ENCODE results near the gene CACNG8.
A peak's percentile ranks its signal among the peaks of the same experiment; 100 is the strongest.
"Not testable (repeated sequence)": the region's sequence is repeated elsewhere in the genome, so short reads cannot be mapped to it uniquely, and the experiment has no call there.

Gene CACNG8

DNA sequence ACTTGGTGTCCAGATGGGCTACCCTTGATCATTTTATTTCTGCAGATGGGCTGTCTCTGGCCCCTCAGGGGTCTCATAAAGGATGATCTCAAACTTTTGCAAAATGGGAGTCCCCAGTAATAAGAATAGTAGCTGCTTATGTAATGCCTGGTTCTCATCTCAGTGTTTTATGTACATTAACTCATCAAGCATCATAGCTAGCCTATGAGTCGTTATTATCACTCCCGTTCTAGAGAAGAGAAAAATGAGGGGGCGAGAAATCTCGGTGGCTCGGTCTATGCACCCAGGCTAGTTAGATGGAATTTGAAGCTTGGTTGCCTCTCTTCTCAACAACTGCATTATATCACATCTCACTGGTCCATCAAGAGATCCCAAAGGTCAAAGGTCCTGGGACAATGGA, 32.1 kb downstream of the CACNG8 start:
- DNase-seq = no peak

DNA sequence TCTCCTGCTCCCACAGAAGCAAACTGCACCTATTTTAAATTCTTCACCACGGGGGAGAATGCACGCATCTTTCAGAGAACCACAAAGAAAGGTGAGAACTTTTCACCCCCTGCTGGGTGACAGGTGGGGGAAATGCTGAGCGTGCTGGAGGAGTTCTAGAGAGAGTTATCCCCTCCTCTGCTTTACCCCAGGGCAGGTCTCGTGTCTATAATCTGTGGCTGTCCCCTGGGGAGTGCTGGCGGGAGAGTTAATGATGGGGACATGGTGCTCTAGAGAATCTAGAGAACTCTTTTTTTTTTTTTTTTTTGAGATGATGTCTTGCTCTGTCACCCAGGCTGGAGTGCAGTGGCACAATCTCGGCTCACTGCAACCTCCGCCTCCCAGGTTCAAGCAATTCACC, 35.5 kb downstream of the CACNG8 start:
- DNase-seq = no peak

DNA sequence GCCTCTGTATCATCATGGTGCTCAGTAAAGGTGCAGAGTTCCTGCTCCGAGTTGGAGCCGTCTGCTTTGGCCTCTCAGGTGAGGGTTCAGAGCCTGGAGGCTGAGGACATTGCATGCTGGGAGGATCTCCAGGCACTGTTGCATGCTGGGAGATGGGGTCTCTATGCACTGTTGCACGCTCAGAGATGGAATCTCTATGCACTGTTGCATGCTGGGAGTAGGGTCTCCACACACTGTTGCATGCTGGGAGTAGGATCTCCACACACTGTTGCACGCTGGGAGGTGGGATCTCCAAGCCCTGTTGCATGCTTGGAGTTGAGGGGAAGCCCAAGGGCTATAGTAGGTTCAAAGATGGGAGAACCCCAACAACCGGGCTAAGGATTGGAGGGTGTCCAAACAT, 37.0 kb downstream of the CACNG8 start:
- DNase-seq = no peak

GRCh38 chr19:54001496-54001895, 38.8 kb downstream of the CACNG8 start:
- DNase-seq = no peak

DNA sequence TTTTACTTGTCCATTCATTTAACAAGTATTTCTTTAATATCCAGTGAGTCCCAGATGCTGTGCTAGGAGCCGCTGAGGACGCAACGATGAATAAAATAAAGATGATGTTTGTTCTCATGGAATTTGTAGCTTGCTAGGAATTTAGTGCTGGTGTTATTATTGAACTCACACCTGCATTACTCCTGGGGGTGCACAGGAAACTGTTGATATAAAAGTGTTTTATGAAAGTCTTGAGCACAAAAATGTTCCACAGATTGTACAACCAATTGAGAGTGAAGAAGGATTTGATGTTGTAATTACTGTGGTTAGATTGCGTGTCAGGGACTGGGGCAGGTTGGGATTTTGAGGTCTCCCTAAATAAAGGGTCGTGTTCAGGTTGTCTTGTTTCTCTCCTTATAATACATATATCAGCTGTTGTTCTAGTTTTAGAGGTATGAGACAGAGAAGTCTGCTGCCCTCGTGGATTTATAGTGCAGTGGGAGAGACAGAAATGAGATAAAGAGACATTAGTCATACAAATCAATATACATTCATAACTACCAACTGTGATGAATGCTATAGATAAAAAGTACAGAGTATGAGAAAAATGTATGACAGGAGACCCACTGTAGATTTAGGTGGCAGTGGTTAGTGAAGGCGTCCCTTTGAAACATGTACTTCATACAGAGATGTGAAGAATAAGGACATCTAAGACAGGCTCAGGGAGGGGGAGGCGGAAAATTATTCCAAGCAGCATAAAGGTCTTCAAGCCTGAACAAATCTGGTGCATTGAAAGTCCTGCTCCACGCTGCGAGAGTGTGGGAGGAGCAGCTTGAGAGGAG, 40.0 kb downstream of the CACNG8 start:
- no peak for DNase-seq

DNA sequence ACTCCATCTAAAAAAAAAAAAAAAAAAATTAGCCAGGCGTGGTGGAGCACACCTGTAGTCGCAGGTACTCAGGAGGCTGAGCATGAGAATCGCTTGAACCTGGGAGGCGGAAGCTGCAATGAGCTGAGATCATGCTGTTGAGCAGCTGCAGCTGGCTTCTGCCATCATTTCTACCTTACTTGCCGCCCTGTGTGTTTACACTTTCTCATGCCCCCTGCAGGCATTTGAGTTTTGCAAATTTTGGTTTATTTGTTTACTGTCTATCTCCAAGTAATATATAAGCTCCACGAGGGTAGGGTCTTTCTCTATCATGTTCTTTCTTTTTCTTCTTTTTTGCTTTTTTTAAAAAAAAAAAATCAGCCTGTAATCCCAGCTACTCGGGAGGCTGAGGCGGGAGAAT, 46.7 kb downstream of the CACNG8 start:
- DNase-seq = no peak

- DNase-seq = no peak
Observed at GRCh38 chr19:54010474-54010873, 47.7 kb downstream of the CACNG8 start.

GRCh38 chr19:54011507-54012211, 48.9 kb downstream of the CACNG8 start:
- no peak for DNase-seq

- no peak for DNase-seq
Observed at GRCh38 chr19:54013866-54014265, 51.1 kb downstream of the CACNG8 start.

DNA sequence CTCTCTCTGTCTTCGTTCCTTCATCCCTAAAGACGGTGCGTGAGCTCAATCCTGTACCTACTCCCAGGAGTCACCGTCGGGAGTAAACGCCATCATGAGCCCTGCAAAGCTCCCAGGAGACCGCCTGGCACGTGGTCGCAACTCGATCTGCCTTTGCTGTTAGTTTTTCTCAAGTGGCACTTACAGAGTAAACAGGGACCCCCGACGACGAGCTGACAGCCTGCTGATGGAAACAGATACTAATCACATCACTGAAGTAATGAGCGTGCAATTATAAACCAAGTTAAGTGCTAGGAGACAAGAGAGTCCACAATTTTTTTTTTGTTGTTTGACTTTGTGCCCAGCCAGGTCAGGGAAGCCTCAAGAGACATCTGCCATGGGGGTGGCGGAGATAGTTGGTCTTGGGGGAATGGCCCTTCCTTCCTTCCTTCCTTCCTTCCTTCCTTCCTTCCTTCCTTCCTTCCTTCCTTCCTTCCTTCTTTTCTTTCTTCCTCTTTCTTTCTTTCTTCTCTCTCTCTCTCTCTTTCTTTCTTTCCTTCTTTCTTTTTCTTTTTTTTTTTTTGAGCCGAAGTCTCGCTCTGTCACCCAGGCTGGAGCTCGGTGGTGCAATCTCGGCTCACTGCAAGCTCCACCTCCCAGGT, 52.3 kb downstream of the CACNG8 start:
- DNase-seq = no peak

- DNase-seq = peak; percentile 39
Observed at GRCh38 chr19:54017261-54017660, 54.5 kb downstream of the CACNG8 start.

DNA sequence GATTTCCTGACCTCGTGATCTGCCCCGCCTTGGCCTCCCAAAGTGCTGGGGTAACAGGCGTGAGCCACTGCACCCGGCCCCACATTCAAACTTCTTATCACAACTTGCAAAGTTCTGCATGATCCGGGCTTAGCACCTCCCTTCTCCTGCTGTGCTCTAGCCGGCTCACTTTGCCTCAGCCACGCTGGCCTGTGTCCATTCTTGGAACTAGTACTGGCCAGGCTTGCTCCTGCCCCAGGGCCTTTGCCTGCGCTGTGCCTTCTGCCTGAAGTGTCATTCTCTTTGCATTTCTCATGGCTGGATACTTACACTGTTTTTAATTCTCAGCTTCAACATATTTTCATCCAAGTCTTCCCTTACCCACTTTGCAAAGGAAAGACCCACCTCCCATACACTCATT, 58.6 kb downstream of the CACNG8 start:
- DNase-seq = no peak

DNA sequence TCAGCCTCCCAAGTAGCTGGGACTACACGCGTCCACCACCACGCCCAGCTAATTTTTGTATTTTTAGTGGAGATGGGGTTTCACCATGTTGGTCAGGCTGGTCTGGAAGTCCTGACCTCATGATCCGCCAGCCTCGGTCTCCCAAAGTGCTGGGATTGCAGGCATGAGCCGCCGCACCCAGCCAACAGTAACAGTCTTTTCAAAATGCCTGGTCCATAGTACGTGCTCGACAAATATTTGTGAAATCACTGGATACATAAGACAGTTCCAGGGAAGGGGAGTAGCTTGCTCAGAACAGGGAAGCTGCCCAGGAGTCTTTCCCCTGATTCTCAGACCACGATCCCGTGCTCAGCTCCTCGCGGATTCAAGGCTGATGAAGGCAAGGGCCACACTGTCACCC, 59.2 kb downstream of the CACNG8 start:
- no peak for DNase-seq

GRCh38 chr19:54023191-54023590, 60.5 kb downstream of the CACNG8 start:
- DNase-seq = no peak

GRCh38 chr19:54024660-54025059, 61.9 kb downstream of the CACNG8 start:
- DNase-seq = no peak

GRCh38 chr19:54026656-54027055, 63.9 kb downstream of the CACNG8 start:
- DNase-seq = no peak

GRCh38 chr19:54029301-54029700, 66.6 kb downstream of the CACNG8 start:
- peak; percentile 33 for DNase-seq

DNA sequence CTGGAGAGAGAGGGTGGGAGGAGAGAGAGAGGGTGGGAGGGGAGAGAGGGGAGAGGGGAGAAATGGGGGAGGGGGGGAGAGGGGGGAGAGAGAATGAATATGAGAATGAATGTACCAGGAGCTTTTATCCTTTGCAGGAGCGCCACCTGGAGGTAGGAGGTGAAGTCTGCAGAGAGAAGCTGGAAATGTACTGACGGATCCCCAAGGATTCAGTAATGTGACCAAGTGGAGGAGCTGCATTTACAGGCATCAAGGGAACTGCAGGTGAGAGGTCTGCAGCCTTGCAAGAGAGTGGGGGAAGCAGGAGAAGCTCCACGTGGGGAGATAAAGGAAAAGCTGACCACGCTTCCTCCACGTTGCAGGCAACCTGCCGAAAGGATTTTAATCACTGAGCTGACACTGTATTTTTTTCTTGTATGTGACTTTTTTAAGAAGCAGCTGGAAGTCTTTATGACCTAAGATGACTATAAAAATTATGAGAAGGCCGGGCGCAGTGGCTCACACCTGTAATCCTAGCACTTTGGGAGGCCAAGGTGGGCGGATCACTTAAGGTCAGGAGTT, 67.3 kb downstream of the CACNG8 start:
- DNase-seq = peak; percentile 60

GRCh38 chr19:54030895-54031586, 68.3 kb downstream of the CACNG8 start:
- DNase-seq = peak; percentile 32

DNA sequence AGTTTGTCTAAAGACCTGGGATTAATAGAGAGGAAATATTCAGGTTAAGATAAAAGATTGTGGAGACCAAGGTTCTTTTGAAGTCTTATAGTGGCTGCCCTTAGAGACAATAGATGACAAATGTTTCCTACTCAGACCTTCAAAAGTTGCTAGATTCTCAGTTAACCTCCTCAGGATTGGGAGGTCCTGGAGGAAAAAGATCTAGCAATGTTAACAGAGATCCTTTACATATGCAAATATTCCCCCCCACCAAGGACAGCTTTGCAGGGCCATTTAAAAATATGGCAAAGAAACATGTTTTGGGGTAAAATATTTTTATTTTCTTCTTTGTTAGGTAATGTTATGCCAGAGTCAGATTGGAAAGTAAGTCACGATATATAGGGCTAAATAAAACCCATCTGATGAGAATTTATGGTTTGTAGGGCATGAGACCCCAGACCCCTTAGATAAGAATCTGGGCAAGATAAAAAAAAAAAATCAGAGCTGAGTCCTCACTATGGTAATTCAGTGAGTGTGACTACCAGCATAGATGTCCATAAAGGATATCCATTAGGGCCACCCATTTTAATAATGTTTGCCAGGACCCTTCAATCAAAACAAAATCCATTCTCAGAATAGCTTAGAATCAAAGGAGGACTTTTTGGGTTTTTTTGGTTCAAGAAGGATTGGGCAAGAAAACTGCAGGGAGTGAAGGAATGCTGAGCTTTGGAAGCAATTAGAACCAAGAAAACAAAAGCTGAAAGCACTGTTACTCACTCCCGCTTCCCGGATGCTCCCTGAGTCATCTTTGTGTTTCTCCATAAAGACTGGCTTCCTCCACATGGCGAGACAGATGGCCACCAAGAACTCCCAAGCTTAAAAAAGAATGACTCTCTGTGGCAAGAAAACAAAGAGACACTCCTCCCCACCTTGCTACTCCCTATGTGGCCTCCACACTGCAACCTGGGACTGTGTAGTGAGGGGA, 72.8 kb downstream of the CACNG8 start:
- peak; percentile 70 for DNase-seq

DNA sequence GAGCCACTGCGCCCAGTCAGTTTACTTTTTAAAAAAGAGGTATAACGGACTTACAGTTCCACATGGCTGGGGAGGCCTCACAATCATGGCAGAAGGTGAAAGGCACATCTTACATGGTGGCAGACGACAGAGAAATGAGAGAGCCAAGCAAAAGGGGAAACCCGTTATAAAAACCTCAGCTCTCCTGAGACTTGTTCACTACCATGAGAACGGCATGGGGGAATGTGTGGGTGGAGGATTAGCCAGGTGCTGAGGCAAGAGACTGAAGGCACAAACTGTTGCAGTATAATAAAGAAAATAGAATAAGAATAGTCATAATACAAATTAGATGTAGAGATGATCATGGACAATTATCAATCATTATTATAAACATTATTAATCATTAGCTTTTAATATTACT, 73.8 kb downstream of the CACNG8 start:
- DNase-seq = not testable (repeated sequence)
